ENCODE measurements around the gene WWTR1.

DNA sequence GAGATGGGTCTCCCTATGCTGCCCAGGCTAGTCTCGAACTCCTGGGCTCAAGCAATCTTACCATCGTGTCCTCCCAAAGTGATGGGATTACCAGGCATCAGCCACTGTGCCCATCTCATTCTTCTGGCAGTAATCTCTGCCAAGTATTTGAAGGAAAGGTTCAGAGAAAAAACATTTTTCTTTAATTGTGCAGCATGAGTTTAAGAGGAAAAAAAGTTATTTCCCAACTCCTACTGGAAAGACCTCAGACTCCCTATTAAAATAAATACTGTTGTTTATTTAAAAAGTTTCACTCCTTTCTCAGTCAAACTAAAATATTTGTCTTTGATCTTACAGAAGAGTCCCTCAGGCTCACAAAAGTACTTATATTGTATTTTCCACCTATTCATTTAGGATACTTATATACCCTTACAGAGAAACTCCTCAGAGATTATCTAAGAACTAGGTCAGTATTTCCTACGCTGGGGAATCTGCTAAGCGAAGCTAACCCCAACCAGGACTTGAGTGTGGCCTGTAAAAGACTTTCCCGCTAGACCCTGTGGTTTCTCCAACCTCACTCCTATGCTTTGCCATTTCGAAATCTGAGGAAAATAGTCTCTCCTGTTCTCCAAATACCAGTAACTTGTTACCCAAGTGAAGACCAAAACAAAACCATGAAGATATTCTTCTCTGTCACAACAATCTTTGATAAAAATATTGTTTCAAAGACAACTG, 28.7 kb downstream of the WWTR1 start:
- TF ChIP-seq, protein P1, sequence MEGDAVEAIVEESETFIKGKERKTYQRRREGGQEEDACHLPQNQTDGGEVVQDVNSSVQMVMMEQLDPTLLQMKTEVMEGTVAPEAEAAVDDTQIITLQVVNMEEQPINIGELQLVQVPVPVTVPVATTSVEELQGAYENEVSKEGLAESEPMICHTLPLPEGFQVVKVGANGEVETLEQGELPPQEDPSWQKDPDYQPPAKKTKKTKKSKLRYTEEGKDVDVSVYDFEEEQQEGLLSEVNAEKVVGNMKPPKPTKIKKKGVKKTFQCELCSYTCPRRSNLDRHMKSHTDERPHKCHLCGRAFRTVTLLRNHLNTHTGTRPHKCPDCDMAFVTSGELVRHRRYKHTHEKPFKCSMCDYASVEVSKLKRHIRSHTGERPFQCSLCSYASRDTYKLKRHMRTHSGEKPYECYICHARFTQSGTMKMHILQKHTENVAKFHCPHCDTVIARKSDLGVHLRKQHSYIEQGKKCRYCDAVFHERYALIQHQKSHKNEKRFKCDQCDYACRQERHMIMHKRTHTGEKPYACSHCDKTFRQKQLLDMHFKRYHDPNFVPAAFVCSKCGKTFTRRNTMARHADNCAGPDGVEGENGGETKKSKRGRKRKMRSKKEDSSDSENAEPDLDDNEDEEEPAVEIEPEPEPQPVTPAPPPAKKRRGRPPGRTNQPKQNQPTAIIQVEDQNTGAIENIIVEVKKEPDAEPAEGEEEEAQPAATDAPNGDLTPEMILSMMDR (IDR thresholded peaks at IDR 0.05 in 4 of 5, conservative IDR thresholded peaks at IDR 0.05 in 1 of 5) = no peak
- no peak for TF ChIP-seq POLR2A (IDR thresholded peaks at IDR 0.05)
